ENCODE data around the gene TMED10. TPM values are rescaled to one million over a fixed set of nuclear protein-coding genes. Genes with fewer than 3 reads are reported as not detected.

The TMED10 gene
- total RNA-seq, 1 experiment from 2014 or later: 253 TPM

- Histone ChIP-seq H3K9me2 (replicated peaks; ENCODE audit: low read length) (no peaks in the 10 kb centered on the region), H3K27me3 (ENCODE audit: low read length) (no peaks in the 10 kb centered on the region), H3K27ac (ENCODE audit: low read length) (no peak overlapping the region), H3K4me2 (ENCODE audit: low read length) (no peak overlapping the region), H3K9ac (ENCODE audit: low read length) (no peak overlapping the region), H3K79me2 (ENCODE audit: low read length) (no peaks in the 10 kb centered on the region), H2AFZ (ENCODE audit: low read length) (no peak overlapping the region), H3K36me3 (ENCODE audit: low read depth, low read length) (no peaks in the 10 kb centered on the region), H4K20me1 (ENCODE audit: low read length) (no peaks in the 10 kb centered on the region), H3F3A (ENCODE audit: low read length, unreplicated experiment) (no peaks in the 10 kb centered on the region), H3K4me3 (ENCODE audit: low read length) (no peak overlapping the region), H3K4me1 (ENCODE audit: insufficient read depth, low read length) (no peaks in the 10 kb centered on the region), H3K9me3 (ENCODE audit: low read length) (no peaks in the 10 kb centered on the region)
- POLR2A ChIA-PET (ENCODE audit: unreplicated experiment): no interaction called here
- ATAC-seq: no peak
- TF ChIP-seq, protein P1, sequence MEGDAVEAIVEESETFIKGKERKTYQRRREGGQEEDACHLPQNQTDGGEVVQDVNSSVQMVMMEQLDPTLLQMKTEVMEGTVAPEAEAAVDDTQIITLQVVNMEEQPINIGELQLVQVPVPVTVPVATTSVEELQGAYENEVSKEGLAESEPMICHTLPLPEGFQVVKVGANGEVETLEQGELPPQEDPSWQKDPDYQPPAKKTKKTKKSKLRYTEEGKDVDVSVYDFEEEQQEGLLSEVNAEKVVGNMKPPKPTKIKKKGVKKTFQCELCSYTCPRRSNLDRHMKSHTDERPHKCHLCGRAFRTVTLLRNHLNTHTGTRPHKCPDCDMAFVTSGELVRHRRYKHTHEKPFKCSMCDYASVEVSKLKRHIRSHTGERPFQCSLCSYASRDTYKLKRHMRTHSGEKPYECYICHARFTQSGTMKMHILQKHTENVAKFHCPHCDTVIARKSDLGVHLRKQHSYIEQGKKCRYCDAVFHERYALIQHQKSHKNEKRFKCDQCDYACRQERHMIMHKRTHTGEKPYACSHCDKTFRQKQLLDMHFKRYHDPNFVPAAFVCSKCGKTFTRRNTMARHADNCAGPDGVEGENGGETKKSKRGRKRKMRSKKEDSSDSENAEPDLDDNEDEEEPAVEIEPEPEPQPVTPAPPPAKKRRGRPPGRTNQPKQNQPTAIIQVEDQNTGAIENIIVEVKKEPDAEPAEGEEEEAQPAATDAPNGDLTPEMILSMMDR (conservative IDR thresholded peaks at IDR 0.05; ENCODE audit: low read depth, low read length): no peak
- CTCF ChIA-PET: no interaction called here
- no peak for DNase-seq
- intact Hi-C loops (cut with micrococcal nuclease): no loop called here
- no TSS peak for BruUV-seq (replicated peaks)
Observed at GRCh38 chr14:75220156-75220555, 43.7 kb upstream of the TMED10 start.

GRCh38 chr14:75217508-75218206 is 41.2 kb upstream of the TMED10 start:
- ATAC-seq: no peak
- Histone ChIP-seq H3K36me3 (ENCODE audit: low read depth, low read length) (no peaks in the 10 kb centered on the region), H3F3A (ENCODE audit: low read length, unreplicated experiment) (no peaks in the 10 kb centered on the region), H3K27me3 (ENCODE audit: low read length) (no peaks in the 10 kb centered on the region), H3K9me3 (ENCODE audit: low read length) (no peaks in the 10 kb centered on the region), H3K4me3 (ENCODE audit: low read length) (no peak overlapping the region), H3K27ac (ENCODE audit: low read length) (no peak overlapping the region), H3K4me1 (ENCODE audit: insufficient read depth, low read length) (no peaks in the 10 kb centered on the region), H3K79me2 (ENCODE audit: low read length) (no peaks in the 10 kb centered on the region), H3K9ac (ENCODE audit: low read length) (no peak overlapping the region), H2AFZ (ENCODE audit: low read length) (no peak overlapping the region), H3K4me2 (ENCODE audit: low read length) (no peak overlapping the region), H3K9me2 (replicated peaks; ENCODE audit: low read length) (no peaks in the 10 kb centered on the region), H4K20me1 (ENCODE audit: low read length) (no peaks in the 10 kb centered on the region)
- TF ChIP-seq EZH2phosphoT487 (IDR thresholded peaks at IDR 0.05; ENCODE audit: borderline replicate concordance, low read length): no peak
- no peak for TF ChIP-seq EZH2 (IDR thresholded peaks at IDR 0.05; ENCODE audit: low read length, unreplicated experiment)
- TF ChIP-seq, protein P1 (conservative IDR thresholded peaks at IDR 0.05; ENCODE audit: low read depth, low read length): no peak
- no peak for DNase-seq
- intact Hi-C loops (cut with micrococcal nuclease): no loop called here
- CTCF ChIA-PET: no interaction called here
- no TSS peak for BruUV-seq (replicated peaks)
- POLR2A ChIA-PET (ENCODE audit: unreplicated experiment): no interaction called here

DNA sequence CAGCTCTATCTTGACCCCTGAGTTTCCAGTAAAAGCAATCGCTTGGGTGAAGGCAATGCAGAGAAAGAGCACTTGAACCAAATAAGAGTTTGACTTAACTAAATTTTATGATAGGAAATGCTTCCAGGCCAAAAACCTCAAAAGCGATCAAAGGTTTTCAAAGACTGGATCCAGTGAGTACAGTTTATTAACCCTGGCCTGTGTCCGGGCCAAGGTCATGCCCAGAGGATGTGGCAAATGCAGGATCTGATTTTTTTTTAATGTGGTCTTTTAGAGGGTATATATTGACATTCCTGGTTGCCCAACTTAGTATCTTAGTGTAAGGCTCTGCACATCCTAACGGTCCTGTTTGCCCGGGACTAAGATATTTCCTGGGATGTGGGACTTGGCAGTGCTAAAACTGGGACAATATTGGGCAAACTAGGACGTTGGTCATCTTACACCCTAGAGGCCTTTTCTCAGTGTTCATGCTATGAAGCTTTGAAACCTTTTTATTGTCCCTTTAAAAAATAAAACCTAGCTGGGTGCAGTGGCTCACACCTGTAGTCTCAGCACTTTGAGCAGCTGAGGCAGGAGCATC is 40.1 kb upstream of the TMED10 start:
- no peak for DNase-seq
- TF ChIP-seq EZH2 (IDR thresholded peaks at IDR 0.05; ENCODE audit: low read length, unreplicated experiment) (no peak), EZH2phosphoT487 (IDR thresholded peaks at IDR 0.05; ENCODE audit: borderline replicate concordance, low read length) (no peak)
- TF ChIP-seq, protein P1 (conservative IDR thresholded peaks at IDR 0.05; ENCODE audit: low read depth, low read length): no peak
- Histone ChIP-seq H2AFZ (ENCODE audit: low read length) (no peak overlapping the region), H3K79me2 (ENCODE audit: low read length) (no peaks in the 10 kb centered on the region), H4K20me1 (ENCODE audit: low read length) (no peaks in the 10 kb centered on the region), H3K9me3 (ENCODE audit: low read length) (no peaks in the 10 kb centered on the region), H3K27me3 (ENCODE audit: low read length) (no peaks in the 10 kb centered on the region), H3K9ac (ENCODE audit: low read length) (no peak overlapping the region), H3K9me2 (replicated peaks; ENCODE audit: low read length) (no peaks in the 10 kb centered on the region), H3K27ac (ENCODE audit: low read length) (no peak overlapping the region), H3K4me3 (ENCODE audit: low read length) (no peak overlapping the region), H3K36me3 (ENCODE audit: low read depth, low read length) (no peaks in the 10 kb centered on the region), H3F3A (ENCODE audit: low read length, unreplicated experiment) (no peaks in the 10 kb centered on the region), H3K4me1 (ENCODE audit: insufficient read depth, low read length) (no peaks in the 10 kb centered on the region), H3K4me2 (ENCODE audit: low read length) (no peak overlapping the region)
- intact Hi-C loops (cut with micrococcal nuclease): no loop called here
- no peak for ATAC-seq
- no TSS peak for BruUV-seq (replicated peaks)
- ChIA-PET POLR2A (ENCODE audit: unreplicated experiment) (no interaction called here), CTCF (no interaction called here)
